AG09319 (cell line): Measurements from ENCODE around the gene ZNF41.

Experiments used
- DNase-seq: peaks from one replicate; pipeline ENCODE4 v3.0.0-alpha.2; 2010; ENCODE audit warnings: low read depth; ENCODE audit errors: extremely low read depth
- CTCF ChIP-seq: IDR thresholded peaks from 2 replicates; pipeline ENCODE4 v1.5.1; 2011; ENCODE audit warnings: low read depth, mild to moderate bottlenecking, inconsistent platforms, low read length, moderate library complexity

The ZNF41 gene

GRCh38 chrX:47482512-47483305 is at the start of gene ZNF41:
Gene ZNF41 (minus strand): TSS chrX:47483222. CDS start chrX:47467481, 15,741 bp downstream.
- no peak for TF ChIP-seq CTCF
- DNase-seq, result no peak

- no peak for DNase-seq
- TF ChIP-seq CTCF, result no peak
These were observed 47.0 kb upstream of the ZNF41 start for GRCh38 chrX:47530049-47530448.

GRCh38 chrX:47529548-47529947 is 46.5 kb upstream of the ZNF41 start:
- no peak for TF ChIP-seq CTCF
- no peak for DNase-seq

- DNase-seq, result no peak
- no peak for TF ChIP-seq CTCF
These were observed 40.7 kb upstream of the ZNF41 start for GRCh38 chrX:47523713-47524166.

- TF ChIP-seq CTCF, result peak; percentile 61
- no peak for DNase-seq
These were observed 40.3 kb upstream of the ZNF41 start for GRCh38 chrX:47523297-47523696.

GRCh38 chrX:47518144-47518543 is 35.1 kb upstream of the ZNF41 start:
- no peak for TF ChIP-seq CTCF
- no peak for DNase-seq

GRCh38 chrX:47515941-47516665 is 33.1 kb upstream of the ZNF41 start:
- DNase-seq, result no peak
- no peak for TF ChIP-seq CTCF
